Fibroblast of villous mesenchyme (primary cell): Measurements from ENCODE around the gene GPR68. TPM values are rescaled to one million over a fixed set of nuclear protein-coding genes. Genes with fewer than 3 reads are reported as not detected.

Source experiments
- DNase-seq: peaks from one replicate; pipeline ENCODE4 v3.0.0-alpha.2; 2010; ENCODE audit warnings: low read depth
- H3K4me3 ChIP-seq: 2 replicates; pipeline ENCODE4 v1.5.1; 2011; ENCODE audit warnings: low read depth, mild to moderate bottlenecking, low read length
- CTCF ChIP-seq: IDR thresholded peaks from 2 replicates; pipeline ENCODE4 v1.5.1; 2012; ENCODE audit warnings: low read depth, mild to moderate bottlenecking, low read length; ENCODE audit not compliant: insufficient read depth
- total RNA-seq: library from RNA; depleted of rRNA; stranded (reverse); fragments of >200 nt; gene quantifications from 2 replicates; pipeline ENCODE4 v1.2.3, GENCODE V29; 2012

Gene GPR68
- total RNA-seq, 1 donor: 0.86 TPM

GRCh38 chr14:91281346-91281745 lies 36.8 kb upstream of the GPR68 start:
- peak; percentile 18 for DNase-seq

GRCh38 chr14:91280129-91280528 lies 35.6 kb upstream of the GPR68 start:
- H3K4me3 ChIP-seq: no peak overlapping the region
- TF ChIP-seq CTCF: no peak
- DNase-seq: no peak

More at GRCh38 chr14:91281346-91281745, 36.8 kb upstream of the GPR68 start:
- no peak overlapping the region for H3K4me3 ChIP-seq
- TF ChIP-seq CTCF: no peak

- DNase-seq: no peak
- H3K4me3 ChIP-seq: no peak overlapping the region
- no peak for TF ChIP-seq CTCF
These were observed 34.9 kb upstream of the GPR68 start for GRCh38 chr14:91279354-91279753.

DNA sequence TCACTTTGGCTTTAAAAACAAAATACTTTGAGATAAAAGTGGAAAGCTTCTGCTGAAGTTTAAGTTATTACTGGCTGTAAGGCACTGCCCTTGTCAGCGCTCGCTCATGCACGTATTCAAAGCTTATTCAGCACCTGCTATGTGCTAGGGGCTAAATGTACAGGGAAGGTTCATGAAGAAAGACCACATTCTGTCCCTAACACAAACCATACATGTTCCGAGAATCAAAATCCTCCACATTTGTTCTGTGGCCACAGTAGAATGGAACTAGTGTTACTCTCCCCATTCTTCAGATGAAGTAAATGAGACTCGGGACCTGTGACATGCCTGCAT lies 33.8 kb upstream of the GPR68 start:
- DNase-seq: no peak
- TF ChIP-seq CTCF: no peak
- H3K4me3 ChIP-seq: no peak overlapping the region

DNA sequence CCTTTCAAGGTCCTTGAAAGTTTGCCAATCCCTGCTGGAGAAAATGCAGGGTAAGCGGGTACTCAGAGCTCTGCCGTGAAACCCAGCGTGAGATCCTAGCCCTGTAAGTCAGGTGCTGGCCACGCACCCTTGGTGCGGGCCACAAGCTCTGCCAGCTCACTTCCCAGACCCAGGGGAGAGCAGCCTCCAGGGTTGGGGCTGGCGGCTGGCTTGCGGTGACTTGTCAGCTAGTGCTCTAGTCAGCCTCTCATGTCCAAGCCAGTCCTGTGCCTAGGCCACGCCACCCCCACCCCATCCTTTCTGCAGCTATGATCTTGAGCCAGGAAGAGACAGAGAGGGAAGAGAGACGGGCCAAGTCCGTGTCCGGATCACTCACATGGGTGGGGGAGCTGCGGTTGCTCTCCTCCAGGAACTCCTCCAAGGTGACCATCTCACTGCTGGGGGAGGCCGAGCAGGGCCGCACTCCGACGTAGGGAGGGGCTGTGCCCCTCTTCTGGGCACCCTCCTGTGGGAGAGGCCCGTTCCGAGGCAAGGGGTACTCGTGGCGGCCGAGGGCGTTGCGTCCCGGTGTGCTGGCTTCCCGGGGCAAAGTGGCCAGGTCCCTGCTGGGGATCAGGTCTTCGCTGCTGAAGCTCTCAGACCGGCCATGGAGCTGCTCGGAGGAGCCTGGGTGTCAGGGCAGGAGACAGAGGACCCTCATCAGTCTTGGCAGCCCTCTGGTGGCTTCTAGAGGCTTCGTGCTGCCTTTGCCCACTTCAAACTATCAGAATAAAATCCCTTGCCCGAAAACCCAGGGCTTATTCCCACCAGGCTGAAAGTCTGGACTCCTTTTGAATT lies 33.3 kb upstream of the GPR68 start:
- TF ChIP-seq CTCF: no peak
- DNase-seq: no peak
- no peak overlapping the region for H3K4me3 ChIP-seq

DNA sequence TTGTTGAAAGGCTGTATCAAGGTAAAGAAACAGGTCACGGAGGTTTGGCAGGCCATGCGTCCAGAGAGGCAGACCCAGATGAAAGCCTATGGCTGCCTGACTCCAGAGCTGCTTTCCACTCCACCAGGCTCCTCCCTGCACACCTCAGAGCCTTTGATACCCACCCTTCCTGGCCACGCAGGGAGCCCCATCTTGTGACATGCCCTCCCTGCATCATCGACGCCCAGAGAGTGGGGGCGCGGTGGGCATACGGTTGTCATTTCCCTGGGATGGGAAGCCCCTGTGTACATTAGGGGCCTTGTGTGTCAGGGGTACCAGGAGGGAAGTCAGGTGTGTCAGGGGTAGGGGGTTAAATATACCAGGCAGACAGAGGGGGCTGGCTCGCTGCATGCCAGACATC lies 30.3 kb upstream of the GPR68 start:
- DNase-seq: no peak
- H3K4me3 ChIP-seq: no peak overlapping the region
- no peak for TF ChIP-seq CTCF

DNA sequence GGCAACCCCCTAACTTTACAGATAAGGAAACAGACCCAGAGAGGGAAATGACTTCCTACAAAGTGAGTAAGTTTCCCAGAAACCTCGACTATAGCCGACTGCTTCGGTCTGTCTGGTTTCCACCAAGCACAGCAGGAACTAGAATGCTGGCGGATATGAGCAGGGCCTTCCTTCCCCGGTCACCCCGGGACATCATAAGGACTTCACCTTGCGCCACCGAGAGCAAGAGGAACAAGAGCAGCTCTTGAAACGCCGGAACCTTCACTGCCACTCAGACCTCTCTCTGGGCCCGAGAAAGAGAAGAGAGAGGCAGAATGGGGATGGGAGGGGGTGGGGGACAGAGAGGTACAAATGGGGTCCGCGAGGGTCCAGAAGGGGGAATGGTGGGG lies 29.4 kb upstream of the GPR68 start:
- no peak for DNase-seq
- TF ChIP-seq CTCF: no peak
- H3K4me3 ChIP-seq: no peak overlapping the region
